GM23338 (cell line): Measurements from ENCODE around the gene CCND1. TPM values are rescaled to one million over a fixed set of nuclear protein-coding genes. Genes with fewer than 3 reads are reported as not detected.

Experiments used
- ATAC-seq: fragments of 200-7000 bp; cut with Tn5 transposase; 3 replicates; pipeline ENCODE4 v1.9.1; 2020
- DNase-seq: peaks from one replicate; pipeline ENCODE4 v3.0.0-alpha.2; 2015; ENCODE audit warnings: low spot score
- H2AFZ ChIP-seq: fragments of 200-600 bp; sonication (generic); 2 replicates; pipeline ENCODE4 v1.8.0; 2016; ENCODE audit warnings: antibody characterized with exemption, mild to moderate bottlenecking, moderate library complexity
- H3F3A ChIP-seq: fragments of 200-600 bp; sonication (generic); replicated peaks from 2 replicates; pipeline ENCODE4 v1.8.0; 2017; ENCODE audit warnings: antibody characterized with exemption, mixed run types, low read depth
- H3K27ac ChIP-seq: fragments of 200-600 bp; sonication (generic); 2 replicates; pipeline ENCODE4 v1.6.1; 2016; ENCODE audit warnings: low read depth
- H3K27me3 ChIP-seq: fragments of 200-600 bp; sonication (generic); 2 replicates; pipeline ENCODE4 v1.8.0; 2016; ENCODE audit warnings: mild to moderate bottlenecking, mixed run types, moderate library complexity; ENCODE audit not compliant: insufficient read depth
- H3K36me3 ChIP-seq: fragments of 200-600 bp; sonication (generic); 2 replicates; pipeline ENCODE4 v1.8.0; 2016; ENCODE audit warnings: mild to moderate bottlenecking; ENCODE audit not compliant: insufficient read depth
- H3K4me1 ChIP-seq: fragments of 200-600 bp; sonication (generic); 2 replicates; pipeline ENCODE4 v1.8.0; 2016; ENCODE audit warnings: mild to moderate bottlenecking, moderate library complexity; ENCODE audit not compliant: insufficient read depth
- H3K4me2 ChIP-seq: fragments of 200-600 bp; sonication (generic); 2 replicates; pipeline ENCODE4 v1.7.1; 2017; ENCODE audit warnings: mixed run types
- H3K4me3 ChIP-seq: fragments of 200-600 bp; sonication (generic); 2 replicates; pipeline ENCODE4 v1.6.1; 2016; ENCODE audit warnings: mixed run types
- H3K79me2 ChIP-seq: fragments of 200-600 bp; sonication (generic); replicated peaks from 2 replicates; pipeline ENCODE4 v1.8.0; 2017; ENCODE audit warnings: mild to moderate bottlenecking; ENCODE audit not compliant: insufficient read depth
- H3K9me2 ChIP-seq: fragments of 200-600 bp; sonication (generic); 2 replicates; pipeline ENCODE4 v1.8.0; 2017; ENCODE audit not compliant: insufficient read depth
- H4K20me1 ChIP-seq: fragments of 200-600 bp; sonication (generic); replicated peaks from 2 replicates; pipeline ENCODE4 v1.8.0; 2017; ENCODE audit warnings: mild to moderate bottlenecking; ENCODE audit not compliant: insufficient read depth
- H3K27ac Mint-ChIP-seq: 2 replicates; pipeline ENCODE4 v1.8.0; 2020; ENCODE audit warnings: inconsistent platforms, mild to moderate bottlenecking, moderate library complexity, mixed read lengths
- H3K27me3 Mint-ChIP-seq: 3 replicates; pipeline ENCODE4 v1.8.0; 2022; ENCODE audit warnings: low read depth, mild to moderate bottlenecking, moderate library complexity, mixed read lengths, inconsistent platforms; ENCODE audit not compliant: insufficient read depth, poor library complexity
- H3K36me3 Mint-ChIP-seq: 3 replicates; pipeline ENCODE4 v1.8.0; 2021; ENCODE audit warnings: low read depth, mild to moderate bottlenecking, inconsistent platforms, moderate library complexity, mixed read lengths
- H3K4me1 Mint-ChIP-seq: 3 replicates; pipeline ENCODE4 v1.8.0; 2020; ENCODE audit warnings: mild to moderate bottlenecking, inconsistent platforms, mixed read lengths
- H3K4me3 Mint-ChIP-seq: 3 replicates; pipeline ENCODE4 v1.8.0; 2021; ENCODE audit warnings: moderate library complexity, mild to moderate bottlenecking, inconsistent platforms, mixed read lengths
- H3K9me3 Mint-ChIP-seq: 3 replicates; pipeline ENCODE4 v1.8.0; 2020; ENCODE audit warnings: moderate library complexity, mild to moderate bottlenecking, inconsistent platforms, mixed read lengths
- CREB1 ChIP-seq: fragments of 250-450 bp; sonication (Bioruptor Pico); IDR thresholded peaks from 2 replicates; pipeline ENCODE4 v1.5.0; 2020; ENCODE audit warnings: low read depth, mild to moderate bottlenecking, moderate library complexity
- EZH2 ChIP-seq: fragments of 200-600 bp; sonication (generic); IDR thresholded peaks from one replicate; pipeline ENCODE4 v1.8.0; 2017; ENCODE audit warnings: antibody characterized with exemption, mild to moderate bottlenecking, low read depth; ENCODE audit not compliant: unreplicated experiment
- EZH2phosphoT487 ChIP-seq: fragments of 200-600 bp; sonication (generic); IDR thresholded peaks from one replicate; pipeline ENCODE4 v1.8.1; 2018; ENCODE audit warnings: antibody characterized with exemption; ENCODE audit not compliant: unreplicated experiment
- JUNB ChIP-seq: IDR thresholded peaks from one replicate; pipeline ENCODE4 v1.6.1; 2016; ENCODE audit warnings: antibody characterized with exemption; ENCODE audit not compliant: unreplicated experiment
- NANOG ChIP-seq: IDR thresholded peaks from 2 replicates; pipeline ENCODE4 v1.6.1; 2016; ENCODE audit warnings: antibody characterized with exemption, borderline replicate concordance
- POLR2AphosphoS5 ChIP-seq: IDR thresholded peaks from 2 replicates; pipeline ENCODE4 v1.6.1; 2016; ENCODE audit warnings: antibody characterized with exemption, low read depth
- STAT1 ChIP-seq: IDR thresholded peaks from one replicate; pipeline ENCODE4 v1.6.1; 2016; ENCODE audit warnings: antibody characterized with exemption; ENCODE audit not compliant: unreplicated experiment
- ZNF114 ChIP-seq: fragments of 250-450 bp; sonication (Bioruptor Pico); IDR thresholded peaks from 2 replicates; pipeline ENCODE4 v1.5.0; 2020; ENCODE audit warnings: mild to moderate bottlenecking, moderate library complexity
- ZNF331 ChIP-seq: fragments of 250-450 bp; sonication (Bioruptor Pico); IDR thresholded peaks from 2 replicates; pipeline ENCODE4 v1.5.0; 2020; ENCODE audit warnings: low read depth, mild to moderate bottlenecking, moderate library complexity
- polyA plus RNA-seq: library from polyadenylated mRNA; unstranded; fragments of >200 nt; fragmentation: Nextera tagmentation; extraction: Ambion mirVana; gene quantifications from 2 replicates; pipeline ENCODE4 v1.2.1, GENCODE V29; 2016
- total RNA-seq: library from RNA; depleted of rRNA; stranded (reverse); fragments of >200 nt; shearing (Covaris generic); gene quantifications from 2 replicates; pipeline ENCODE4 v1.2.3, GENCODE V29; 2014
- TF ChIP-seq, protein P1 (sequence below), 2 experiments: fragments of 200-600 bp in 1 of 2; sonication (generic) in 1 of 2; conservative IDR thresholded peaks; 2 replicates each; pipeline versions ENCODE4 v1.5.1 to v1.6.1; 2016 to 2017; ENCODE audit warnings: antibody characterized with exemption in 2 of 2, low read depth in 2 of 2, mild to moderate bottlenecking in 2 of 2, moderate library complexity in 1 of 2
- TF ChIP-seq, protein P2 (sequence below): IDR thresholded peaks from 2 replicates; pipeline ENCODE4 v1.6.1; 2016; ENCODE audit warnings: antibody characterized with exemption
- TF ChIP-seq, protein P3 (sequence below): IDR thresholded peaks from one replicate; pipeline ENCODE4 v1.6.1; 2018; ENCODE audit warnings: antibody characterized with exemption; ENCODE audit not compliant: unreplicated experiment
- TF ChIP-seq, protein P4 (sequence below): fragments of 250-450 bp; sonication (Bioruptor Pico); IDR thresholded peaks from 2 replicates; pipeline ENCODE4 v1.5.0; 2020; ENCODE audit warnings: mild to moderate bottlenecking, moderate library complexity

The CCND1 gene
- total and polyA plus RNA-seq, 2 experiments from 2014 or later = 109 to 183 TPM

DNA sequence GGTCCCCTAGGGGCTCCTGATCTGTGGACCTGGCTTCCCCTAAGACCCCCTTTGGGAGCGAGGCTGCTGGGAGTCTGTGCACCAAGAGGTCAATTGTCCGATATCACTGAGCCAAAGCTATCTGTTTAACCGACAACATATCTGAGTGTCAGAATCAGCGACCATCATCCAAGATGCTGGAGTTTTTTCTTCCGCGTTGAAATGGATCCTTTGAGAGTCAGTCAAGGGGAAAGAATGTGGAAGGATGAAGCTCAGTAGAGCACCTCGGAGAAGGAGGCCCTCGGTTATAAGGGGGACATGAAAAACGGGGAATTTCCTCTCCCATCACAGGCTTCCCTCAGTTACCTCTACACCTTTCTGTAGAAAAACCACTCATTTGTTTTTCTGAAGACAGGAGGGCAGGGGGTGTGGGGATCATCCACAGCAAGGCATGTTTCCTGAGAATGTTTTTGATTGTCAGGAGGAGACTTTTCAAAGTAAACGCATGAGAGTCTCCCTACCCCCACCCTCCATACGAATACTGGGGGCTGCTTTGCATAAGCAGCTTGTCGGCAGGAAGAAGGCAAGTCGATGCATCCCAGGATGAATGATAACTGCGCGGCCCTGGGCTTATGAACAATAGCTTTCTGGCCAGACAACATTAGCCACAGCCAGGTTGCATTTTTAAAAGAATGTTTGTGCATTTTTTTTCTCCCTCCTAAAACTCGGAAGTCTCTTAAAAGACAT, 37.7 kb upstream of the CCND1 start:
- Histone ChIP-seq H3K4me3 (no peak overlapping the region), H2AFZ (peak overlapping the region; percentile 99), H3K4me1 (peaks cover 21% of the 10 kb centered on the region), H3K4me2 (peak overlapping the region; percentile 70), H3K9me2 (0 out of 2 replicates have a peak, but pooled peaks cover 2% of the 10 kb centered on the region), H3F3A (0 out of 2 replicates have a peak, but pooled peaks cover 3% of the 10 kb centered on the region), H4K20me1 (no peaks in the 10 kb centered on the region), H3K27me3 (no peaks in the 10 kb centered on the region), H3K27ac (peak overlapping the region; percentile 47; the same call in 1 of the 2 replicates), H3K79me2 (no peaks in the 10 kb centered on the region), H3K36me3 (no peaks in the 10 kb centered on the region)
- no peak for TF ChIP-seq ZNF114 (CRISPR knock-in tag)
- no peak for TF ChIP-seq JUNB
- TF ChIP-seq EZH2 = no peak
- no peak for TF ChIP-seq POLR2AphosphoS5
- no peak for TF ChIP-seq ZNF331 (CRISPR knock-in tag)
- TF ChIP-seq, protein P1, sequence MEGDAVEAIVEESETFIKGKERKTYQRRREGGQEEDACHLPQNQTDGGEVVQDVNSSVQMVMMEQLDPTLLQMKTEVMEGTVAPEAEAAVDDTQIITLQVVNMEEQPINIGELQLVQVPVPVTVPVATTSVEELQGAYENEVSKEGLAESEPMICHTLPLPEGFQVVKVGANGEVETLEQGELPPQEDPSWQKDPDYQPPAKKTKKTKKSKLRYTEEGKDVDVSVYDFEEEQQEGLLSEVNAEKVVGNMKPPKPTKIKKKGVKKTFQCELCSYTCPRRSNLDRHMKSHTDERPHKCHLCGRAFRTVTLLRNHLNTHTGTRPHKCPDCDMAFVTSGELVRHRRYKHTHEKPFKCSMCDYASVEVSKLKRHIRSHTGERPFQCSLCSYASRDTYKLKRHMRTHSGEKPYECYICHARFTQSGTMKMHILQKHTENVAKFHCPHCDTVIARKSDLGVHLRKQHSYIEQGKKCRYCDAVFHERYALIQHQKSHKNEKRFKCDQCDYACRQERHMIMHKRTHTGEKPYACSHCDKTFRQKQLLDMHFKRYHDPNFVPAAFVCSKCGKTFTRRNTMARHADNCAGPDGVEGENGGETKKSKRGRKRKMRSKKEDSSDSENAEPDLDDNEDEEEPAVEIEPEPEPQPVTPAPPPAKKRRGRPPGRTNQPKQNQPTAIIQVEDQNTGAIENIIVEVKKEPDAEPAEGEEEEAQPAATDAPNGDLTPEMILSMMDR (conservative IDR thresholded peaks at IDR 0.05; ENCODE audit: low read depth in 2 of 2) = no peak
- no peak for TF ChIP-seq EZH2phosphoT487
- no peak for TF ChIP-seq STAT1
- TF ChIP-seq CREB1 (CRISPR knock-in tag) = no peak
- TF ChIP-seq NANOG = no peak
- TF ChIP-seq, protein P2, sequence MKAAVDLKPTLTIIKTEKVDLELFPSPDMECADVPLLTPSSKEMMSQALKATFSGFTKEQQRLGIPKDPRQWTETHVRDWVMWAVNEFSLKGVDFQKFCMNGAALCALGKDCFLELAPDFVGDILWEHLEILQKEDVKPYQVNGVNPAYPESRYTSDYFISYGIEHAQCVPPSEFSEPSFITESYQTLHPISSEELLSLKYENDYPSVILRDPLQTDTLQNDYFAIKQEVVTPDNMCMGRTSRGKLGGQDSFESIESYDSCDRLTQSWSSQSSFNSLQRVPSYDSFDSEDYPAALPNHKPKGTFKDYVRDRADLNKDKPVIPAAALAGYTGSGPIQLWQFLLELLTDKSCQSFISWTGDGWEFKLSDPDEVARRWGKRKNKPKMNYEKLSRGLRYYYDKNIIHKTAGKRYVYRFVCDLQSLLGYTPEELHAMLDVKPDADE = no peak
- TF ChIP-seq, protein P3, sequence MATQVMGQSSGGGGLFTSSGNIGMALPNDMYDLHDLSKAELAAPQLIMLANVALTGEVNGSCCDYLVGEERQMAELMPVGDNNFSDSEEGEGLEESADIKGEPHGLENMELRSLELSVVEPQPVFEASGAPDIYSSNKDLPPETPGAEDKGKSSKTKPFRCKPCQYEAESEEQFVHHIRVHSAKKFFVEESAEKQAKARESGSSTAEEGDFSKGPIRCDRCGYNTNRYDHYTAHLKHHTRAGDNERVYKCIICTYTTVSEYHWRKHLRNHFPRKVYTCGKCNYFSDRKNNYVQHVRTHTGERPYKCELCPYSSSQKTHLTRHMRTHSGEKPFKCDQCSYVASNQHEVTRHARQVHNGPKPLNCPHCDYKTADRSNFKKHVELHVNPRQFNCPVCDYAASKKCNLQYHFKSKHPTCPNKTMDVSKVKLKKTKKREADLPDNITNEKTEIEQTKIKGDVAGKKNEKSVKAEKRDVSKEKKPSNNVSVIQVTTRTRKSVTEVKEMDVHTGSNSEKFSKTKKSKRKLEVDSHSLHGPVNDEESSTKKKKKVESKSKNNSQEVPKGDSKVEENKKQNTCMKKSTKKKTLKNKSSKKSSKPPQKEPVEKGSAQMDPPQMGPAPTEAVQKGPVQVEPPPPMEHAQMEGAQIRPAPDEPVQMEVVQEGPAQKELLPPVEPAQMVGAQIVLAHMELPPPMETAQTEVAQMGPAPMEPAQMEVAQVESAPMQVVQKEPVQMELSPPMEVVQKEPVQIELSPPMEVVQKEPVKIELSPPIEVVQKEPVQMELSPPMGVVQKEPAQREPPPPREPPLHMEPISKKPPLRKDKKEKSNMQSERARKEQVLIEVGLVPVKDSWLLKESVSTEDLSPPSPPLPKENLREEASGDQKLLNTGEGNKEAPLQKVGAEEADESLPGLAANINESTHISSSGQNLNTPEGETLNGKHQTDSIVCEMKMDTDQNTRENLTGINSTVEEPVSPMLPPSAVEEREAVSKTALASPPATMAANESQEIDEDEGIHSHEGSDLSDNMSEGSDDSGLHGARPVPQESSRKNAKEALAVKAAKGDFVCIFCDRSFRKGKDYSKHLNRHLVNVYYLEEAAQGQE = no peak
- TF ChIP-seq, protein P4, sequence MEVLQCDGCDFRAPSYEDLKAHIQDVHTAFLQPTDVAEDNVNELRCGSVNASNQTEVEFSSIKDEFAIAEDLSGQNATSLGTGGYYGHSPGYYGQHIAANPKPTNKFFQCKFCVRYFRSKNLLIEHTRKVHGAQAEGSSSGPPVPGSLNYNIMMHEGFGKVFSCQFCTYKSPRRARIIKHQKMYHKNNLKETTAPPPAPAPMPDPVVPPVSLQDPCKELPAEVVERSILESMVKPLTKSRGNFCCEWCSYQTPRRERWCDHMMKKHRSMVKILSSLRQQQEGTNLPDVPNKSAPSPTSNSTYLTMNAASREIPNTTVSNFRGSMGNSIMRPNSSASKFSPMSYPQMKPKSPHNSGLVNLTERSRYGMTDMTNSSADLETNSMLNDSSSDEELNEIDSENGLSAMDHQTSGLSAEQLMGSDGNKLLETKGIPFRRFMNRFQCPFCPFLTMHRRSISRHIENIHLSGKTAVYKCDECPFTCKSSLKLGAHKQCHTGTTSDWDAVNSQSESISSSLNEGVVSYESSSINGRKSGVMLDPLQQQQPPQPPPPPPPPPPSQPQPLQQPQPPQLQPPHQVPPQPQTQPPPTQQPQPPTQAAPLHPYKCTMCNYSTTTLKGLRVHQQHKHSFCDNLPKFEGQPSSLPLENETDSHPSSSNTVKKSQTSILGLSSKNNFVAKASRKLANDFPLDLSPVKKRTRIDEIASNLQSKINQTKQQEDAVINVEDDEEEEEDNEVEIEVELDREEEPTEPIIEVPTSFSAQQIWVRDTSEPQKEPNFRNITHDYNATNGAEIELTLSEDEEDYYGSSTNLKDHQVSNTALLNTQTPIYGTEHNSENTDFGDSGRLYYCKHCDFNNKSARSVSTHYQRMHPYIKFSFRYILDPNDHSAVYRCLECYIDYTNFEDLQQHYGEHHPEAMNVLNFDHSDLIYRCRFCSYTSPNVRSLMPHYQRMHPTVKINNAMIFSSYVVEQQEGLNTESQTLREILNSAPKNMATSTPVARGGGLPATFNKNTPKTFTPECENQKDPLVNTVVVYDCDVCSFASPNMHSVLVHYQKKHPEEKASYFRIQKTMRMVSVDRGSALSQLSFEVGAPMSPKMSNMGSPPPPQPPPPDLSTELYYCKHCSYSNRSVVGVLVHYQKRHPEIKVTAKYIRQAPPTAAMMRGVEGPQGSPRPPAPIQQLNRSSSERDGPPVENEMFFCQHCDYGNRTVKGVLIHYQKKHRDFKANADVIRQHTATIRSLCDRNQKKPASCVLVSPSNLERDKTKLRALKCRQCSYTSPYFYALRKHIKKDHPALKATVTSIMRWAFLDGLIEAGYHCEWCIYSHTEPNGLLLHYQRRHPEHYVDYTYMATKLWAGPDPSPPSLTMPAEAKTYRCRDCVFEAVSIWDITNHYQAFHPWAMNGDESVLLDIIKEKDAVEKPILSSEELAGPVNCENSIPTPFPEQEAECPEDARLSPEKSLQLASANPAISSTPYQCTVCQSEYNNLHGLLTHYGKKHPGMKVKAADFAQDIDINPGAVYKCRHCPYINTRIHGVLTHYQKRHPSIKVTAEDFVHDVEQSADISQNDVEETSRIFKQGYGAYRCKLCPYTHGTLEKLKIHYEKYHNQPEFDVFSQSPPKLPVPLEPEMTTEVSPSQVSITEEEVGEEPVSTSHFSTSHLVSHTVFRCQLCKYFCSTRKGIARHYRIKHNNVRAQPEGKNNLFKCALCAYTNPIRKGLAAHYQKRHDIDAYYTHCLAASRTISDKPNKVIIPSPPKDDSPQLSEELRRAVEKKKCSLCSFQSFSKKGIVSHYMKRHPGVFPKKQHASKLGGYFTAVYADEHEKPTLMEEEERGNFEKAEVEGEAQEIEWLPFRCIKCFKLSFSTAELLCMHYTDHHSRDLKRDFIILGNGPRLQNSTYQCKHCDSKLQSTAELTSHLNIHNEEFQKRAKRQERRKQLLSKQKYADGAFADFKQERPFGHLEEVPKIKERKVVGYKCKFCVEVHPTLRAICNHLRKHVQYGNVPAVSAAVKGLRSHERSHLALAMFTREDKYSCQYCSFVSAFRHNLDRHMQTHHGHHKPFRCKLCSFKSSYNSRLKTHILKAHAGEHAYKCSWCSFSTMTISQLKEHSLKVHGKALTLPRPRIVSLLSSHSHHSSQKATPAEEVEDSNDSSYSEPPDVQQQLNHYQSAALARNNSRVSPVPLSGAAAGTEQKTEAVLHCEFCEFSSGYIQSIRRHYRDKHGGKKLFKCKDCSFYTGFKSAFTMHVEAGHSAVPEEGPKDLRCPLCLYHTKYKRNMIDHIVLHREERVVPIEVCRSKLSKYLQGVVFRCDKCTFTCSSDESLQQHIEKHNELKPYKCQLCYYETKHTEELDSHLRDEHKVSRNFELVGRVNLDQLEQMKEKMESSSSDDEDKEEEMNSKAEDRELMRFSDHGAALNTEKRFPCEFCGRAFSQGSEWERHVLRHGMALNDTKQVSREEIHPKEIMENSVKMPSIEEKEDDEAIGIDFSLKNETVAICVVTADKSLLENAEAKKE = no peak
- peaks cover 30% of the 10 kb centered on the region for H3K4me1 Mint-ChIP-seq
- ATAC-seq (peak; percentile 69), DNase-seq (peak; percentile 23)
- peaks cover 9% of the 10 kb centered on the region; the same call in 1 of the 3 replicates for H3K36me3 Mint-ChIP-seq
- H3K27ac Mint-ChIP-seq = peak overlapping the region; percentile 11; the same call in 1 of the 2 replicates
- peak overlapping the region; percentile 24; the same call in 2 of the 3 replicates for H3K4me3 Mint-ChIP-seq
- peaks cover 22% of the 10 kb centered on the region for H3K9me3 Mint-ChIP-seq
- H3K27me3 Mint-ChIP-seq = peaks cover 14% of the 10 kb centered on the region
